K562 (cell line): ENCODE results near the gene REG3G. TPM values are rescaled to one million over a fixed set of nuclear protein-coding genes. Genes with fewer than 3 reads are reported as not detected.

Experiments used
- ATAC-seq: fragments of 200-7000 bp; cut with Tn5 transposase; 3 replicates; pipeline ENCODE4 v1.9.1; 2020; ENCODE audit warnings: moderate library complexity
- BruUV-seq: library from RNA; stranded (reverse); fragments of 400-500 nt; replicated peaks from 2 replicates; lab custom pipeline; 2021; lab: Mats Ljungman, UMichigan
- CTCF ChIA-PET: fragments of 300-600 bp; formaldehyde crosslinking; extraction: SDS; loops from one replicate; lab custom pipeline; 2021; ENCODE audit warnings: low intra/inter-chr PET ratio; lab: Yijun Ruan, JAX
- POLR2A ChIA-PET: fragments of 300-600, 350-650 bp; sonication (Branson Sonifier 250); formaldehyde crosslinking; extraction: SDS; loops from one replicate; lab custom pipeline; 2021; ENCODE audit warnings: antibody characterized with exemption, inconsistent platforms; lab: Yijun Ruan, JAX
- DNase-seq, 4 experiments: peaks; one replicate each; pipeline versions ENCODE4 v3.0.0 to v3.0.0-alpha.2; 2011 to 2018; ENCODE audit warnings: low spot score in 3 of 4, mixed read lengths in 3 of 4; ENCODE audit errors: extremely low read depth in 1 of 4
- FAIRE-seq: peaks from 2 replicates; lab custom pipeline; 2011; peaks lifted over from hg19 to GRCh38; lab: Jason Lieb, UNC
- H2AFZ ChIP-seq: 2 replicates; pipeline ENCODE4 v1.6.0; 2011; ENCODE audit warnings: low read depth, low read length, control low read depth, inconsistent platforms
- H3K27ac ChIP-seq: fragments of 200-600 bp; 3 replicates; pipeline ENCODE4 v1.8.0; 2011; ENCODE audit warnings: low read depth, mild to moderate bottlenecking, control low read depth, inconsistent platforms, low read length, moderate library complexity, mixed read lengths; ENCODE audit errors: extremely low read depth
- H3K27me3 ChIP-seq, 2 experiments: fragments of 300-600 bp in 1 of 2; 2 replicates in 1 of 2; 3 replicates in 1 of 2; pipeline versions ENCODE4 v1.6.0 to v1.8.0; 2011; ENCODE audit warnings: inconsistent platforms in 2 of 2, low read length in 2 of 2, mild to moderate bottlenecking in 1 of 2, mixed read lengths in 1 of 2, moderate library complexity in 1 of 2; ENCODE audit not compliant: control insufficient read depth in 2 of 2, insufficient read depth in 2 of 2
- H3K36me3 ChIP-seq: fragments of 300-600 bp; 3 replicates; pipeline ENCODE4 v1.8.0; 2011; ENCODE audit warnings: mild to moderate bottlenecking, low read length, inconsistent platforms; ENCODE audit not compliant: control insufficient read depth, insufficient read depth
- H3K4me1 ChIP-seq, 2 experiments: fragments of 200-600 bp in 1 of 2; replicated peaks in 1 of 2; 2 replicates in 1 of 2; 3 replicates in 1 of 2; pipeline versions ENCODE4 v1.5.1 to v1.8.0; 2011; ENCODE audit warnings: inconsistent platforms in 2 of 2, low read length in 2 of 2, mild to moderate bottlenecking in 1 of 2, mixed read lengths in 1 of 2, moderate library complexity in 1 of 2; ENCODE audit not compliant: control insufficient read depth in 2 of 2, insufficient read depth in 2 of 2
- H3K4me2 ChIP-seq: 2 replicates; pipeline ENCODE4 v1.6.1; 2011; ENCODE audit warnings: low read length, control low read depth, inconsistent platforms, mixed read lengths; ENCODE audit not compliant: insufficient read depth
- H3K4me3 ChIP-seq: fragments of 200-600 bp; sonication (generic), shearing (Covaris generic); 2 replicates; pipeline ENCODE4 v1.5.1; 2016; ENCODE audit warnings: control low read depth, inconsistent platforms
- H3K79me2 ChIP-seq: fragments of 200-600 bp; 3 replicates; pipeline ENCODE4 v1.8.0; 2011; ENCODE audit warnings: low read length, inconsistent platforms; ENCODE audit not compliant: control insufficient read depth, insufficient read depth
- H3K9ac ChIP-seq, 2 experiments: 2 replicates each; pipeline versions ENCODE4 v1.6.0 to v1.6.1; 2011; ENCODE audit warnings: low read depth in 2 of 2, low read length in 2 of 2, control low read depth in 1 of 2, inconsistent platforms in 1 of 2, mild to moderate bottlenecking in 1 of 2, mixed read lengths in 1 of 2; ENCODE audit not compliant: insufficient read depth in 1 of 2
- H3K9me1 ChIP-seq: one replicate; pipeline ENCODE4 v1.6.0; 2011; ENCODE audit warnings: inconsistent platforms, mild to moderate bottlenecking, low read length, moderate library complexity; ENCODE audit not compliant: control insufficient read depth, insufficient read depth
- H3K9me3 ChIP-seq: replicated peaks from 2 replicates; pipeline ENCODE4 v1.5.1; 2011; ENCODE audit warnings: low read depth, low read length, inconsistent platforms; ENCODE audit not compliant: control insufficient read depth, insufficient read depth
- H4K20me1 ChIP-seq: replicated peaks from 2 replicates; pipeline ENCODE4 v1.6.1; 2011; ENCODE audit warnings: low read length, inconsistent platforms, mixed read lengths; ENCODE audit not compliant: control insufficient read depth, insufficient read depth
- BRD4 ChIP-seq: fragments of 200-600 bp; sonication (generic); IDR thresholded peaks from 2 replicates; pipeline ENCODE4 v1.6.1; 2017; ENCODE audit warnings: inconsistent platforms
- CHD2 ChIP-seq: IDR thresholded peaks from 2 replicates; pipeline ENCODE4 v1.6.1; 2011; ENCODE audit warnings: low read depth, low read length
- CREM ChIP-seq: IDR thresholded peaks from 2 replicates; pipeline ENCODE4 v1.6.1; 2014; ENCODE audit warnings: antibody characterized with exemption, low read depth
- DEAF1 ChIP-seq: fragments of 450-650 bp; formaldehyde crosslinking; IDR thresholded peaks from 2 replicates; pipeline ENCODE4 v1.4.0; 2020; ENCODE audit warnings: mild to moderate bottlenecking, moderate library complexity
- EP300 ChIP-seq: IDR thresholded peaks from 2 replicates; pipeline ENCODE4 v1.6.1; 2012; ENCODE audit warnings: low read length, improper control_type of control experiment
- FOXA1 ChIP-seq: fragments of 450-650 bp; IDR thresholded peaks from 2 replicates; pipeline ENCODE4 v1.6.1; 2016; ENCODE audit warnings: mild to moderate bottlenecking, borderline replicate concordance
- FUS ChIP-seq: fragments of 200-400 bp; formaldehyde crosslinking; optimal IDR thresholded peaks from 2 replicates; pipeline ENCODE3; 2017; ENCODE audit warnings: low read depth, low read length
- GABPB2 ChIP-seq: fragments of 250-450 bp; sonication (Bioruptor Pico); conservative IDR thresholded peaks from 2 replicates; pipeline ENCODE4 v1.5.1; 2021; ENCODE audit warnings: mild to moderate bottlenecking
- GATAD2B ChIP-seq: fragments of 450-650 bp; IDR thresholded peaks from 2 replicates; pipeline ENCODE4 v1.6.1; 2017; ENCODE audit warnings: mild to moderate bottlenecking, borderline replicate concordance
- HOMEZ ChIP-seq: fragments of 250-450 bp; sonication (Bioruptor Pico); IDR thresholded peaks from 2 replicates; pipeline ENCODE4 v1.4.0; 2020; ENCODE audit warnings: mild to moderate bottlenecking, moderate library complexity
- JUNB ChIP-seq: fragments of 450-650 bp; formaldehyde crosslinking; conservative IDR thresholded peaks from 2 replicates; pipeline ENCODE4 v1.4.0; 2020; ENCODE audit warnings: mild to moderate bottlenecking
- KLF1 ChIP-seq: fragments of 450-650 bp; IDR thresholded peaks from 2 replicates; pipeline ENCODE4 v1.6.1; 2016; ENCODE audit warnings: missing genetic modification characterization, missing compliant biosample characterization
- MEF2D ChIP-seq: conservative IDR thresholded peaks from 2 replicates; pipeline ENCODE4 v1.6.1; 2016; ENCODE audit warnings: low read depth, missing genetic modification characterization, missing compliant biosample characterization
- NCOA1 ChIP-seq: fragments of 450-650 bp; IDR thresholded peaks from 2 replicates; pipeline ENCODE4 v1.6.1; 2016; ENCODE audit warnings: low read depth
- NFYB ChIP-seq: IDR thresholded peaks from 2 replicates; pipeline ENCODE4 v1.6.1; 2011; ENCODE audit warnings: mild to moderate bottlenecking, moderate library complexity; ENCODE audit not compliant: insufficient read length; ENCODE audit errors: extremely low read depth
- NR2C2 ChIP-seq, 2 experiments: fragments of 200-800 bp in 1 of 2; sonication (Bioruptor generic) in 1 of 2; sonication (generic) in 1 of 2; formaldehyde crosslinking in 1 of 2; IDR thresholded peaks; 2 replicates each; pipeline versions ENCODE4 v1.6.1 to v1.8.0; 2016 to 2022; ENCODE audit warnings: mild to moderate bottlenecking in 1 of 2, missing compliant biosample characterization in 1 of 2, missing genetic modification characterization in 1 of 2, missing genetic modification reagents in 1 of 2
- TARDBP ChIP-seq: fragments of 450-650 bp; IDR thresholded peaks from 2 replicates; pipeline ENCODE4 v1.6.1; 2016
- ZC3H8 ChIP-seq: fragments of 450-650 bp; IDR thresholded peaks from 2 replicates; pipeline ENCODE4 v1.6.1; 2017
- ZNF316 ChIP-seq: fragments of 450-650 bp; IDR thresholded peaks from 2 replicates; pipeline ENCODE4 v1.6.1; 2016
- ZNF561 ChIP-seq: fragments of 450-650 bp; formaldehyde crosslinking; conservative IDR thresholded peaks from 2 replicates; pipeline ENCODE4 v1.4.0; 2020; ENCODE audit warnings: mild to moderate bottlenecking, moderate library complexity
- WGBS: fragments of 100-300 bp; shearing (Covaris generic); methylation state at CpG from one replicate; pipeline ENCODE4 v1.1.6; 2016; ENCODE audit warnings: low coverage, mixed read lengths; ENCODE audit not compliant: insufficient coverage; ENCODE audit errors: missing lambda C conversion rate; 5-methylcytosine and 5-hydroxymethylcytosine counted together
- in situ Hi-C: fragments of 300-500 bp; cut with MboI; formaldehyde crosslinking; loops from 4 replicates; pipeline ENCODE4 v1.15.0; 2018; ENCODE audit warnings: inconsistent platforms, mixed read lengths
- intact Hi-C: fragments of 100-400 bp; cut with micrococcal nuclease; formaldehyde crosslinking; loops from 2 replicates; pipeline ENCODE4 v1.14.2; 2022
- polyA plus RNA-seq, 8 experiments: library from polyadenylated mRNA; depleted of rRNA in 4 of 8; stranded (reverse) in 5 of 8; unstranded in 3 of 8; fragments of >200 nt; fragmentation: Nextera tagmentation in 2 of 8; fragmentation: Illumina TruSeq in 1 of 8; extraction: Ambion mirVana in 2 of 8; extraction: Trizol in 1 of 8; gene quantifications; 2 replicates each; pipeline versions ENCODE4 v1.2.1 to v1.2.3, GENCODE V29; 2011 to 2014; ENCODE audit warnings: inconsistent platforms in 1 of 8, missing spikeins in 1 of 8
- total RNA-seq, 7 experiments: library from RNA; depleted of rRNA in 6 of 7; stranded (reverse); fragments of >200 nt in 6 of 7; fragmentation: Illumina TruSeq in 2 of 7; extraction: Trizol in 2 of 7; gene quantifications; 2 replicates each; pipeline versions ENCODE4 v1.2.1 to v1.2.3, GENCODE V29; 2011 to 2021; ENCODE audit warnings: low replicate concordance in 1 of 7

The REG3G gene
- total and polyA plus RNA-seq, 9 of the 15 experiments (the other 6 are each of a cell fraction or from before 2014, with no cell fraction given): not detected

- peak; percentile 38; the same call in 1 of the 2 replicates for TF ChIP-seq DEAF1 (CRISPR knock-in tag)
- no peak for TF ChIP-seq ZNF316
These were observed 45.9 kb upstream of the REG3G start (continued) for GRCh38 chr2:78979380-78980151.

- FAIRE-seq (no peak), DNase-seq (no peak), ATAC-seq (no peak)
- Histone ChIP-seq H3K79me2 (no peaks in the 10 kb centered on the region), H3K4me2 (no peak overlapping the region), H3K27ac (no peak overlapping the region), H2AFZ (no peak overlapping the region), H3K9me3 (no peaks in the 10 kb centered on the region), H3K9me1 (no peaks in the 10 kb centered on the region), H3K4me1 (no peaks in the 10 kb centered on the region), H3K27me3 (no peaks in the 10 kb centered on the region), H3K36me3 (no peaks in the 10 kb centered on the region), H3K9ac (no peak overlapping the region), H4K20me1 (no peaks in the 10 kb centered on the region), H3K4me3 (no peak overlapping the region)
- BruUV-seq: no TSS peak
- TF ChIP-seq NCOA1 (no peak), CHD2 (no peak), TARDBP (no peak), FUS (no peak), JUNB (CRISPR knock-in tag) (no peak), BRD4 (no peak), MEF2D (tag) (no peak), GATAD2B (no peak), GABPB2 (CRISPR knock-in tag) (no peak), NR2C2 (CRISPR knock-in tag; IDR thresholded peaks at IDR 0.05) (no peak), NR2C2 (tag; IDR thresholded peaks at IDR 0.05) (no peak), HOMEZ (CRISPR knock-in tag) (no peak), KLF1 (tag) (no peak), NFYB (no peak), EP300 (no peak), ZC3H8 (no peak), ZNF561 (CRISPR knock-in tag) (no peak), FOXA1 (no peak), CREM (no peak)
- in situ Hi-C loops: no loop called here
- 6% methylated on average over 1 of the region's 1 CpG for WGBS
- ChIA-PET CTCF (no interaction called here), POLR2A (no interaction called here)
- intact Hi-C loops: no loop called here
These were observed 45.4 kb upstream of the REG3G start for GRCh38 chr2:78980152-78980465.
